Fibroblast of lung (primary cell): ENCODE results near the gene GSTM5. TPM values are rescaled to one million over a fixed set of nuclear protein-coding genes. Genes with fewer than 3 reads are reported as not detected.
"Not testable (repeated sequence)": the region's sequence is repeated elsewhere in the genome, so short reads cannot be mapped to it uniquely, and the experiment has no call there.

Source experiments
- DNase-seq, 2 donors: peaks; one replicate each; pipeline versions ENCODE4 v3.0.0 to v3.0.0-alpha.2; 2010; ENCODE audit warnings: low read depth in 2 of 2
- H2AFZ ChIP-seq: 2 replicates; pipeline ENCODE4 v1.5.1; 2012; ENCODE audit warnings: low read length, control low read depth, inconsistent platforms
- H3K27ac ChIP-seq: 2 replicates; pipeline ENCODE4 v1.5.1; 2011; ENCODE audit warnings: low read length, control low read depth; ENCODE audit not compliant: insufficient read depth
- H3K27me3 ChIP-seq: 2 replicates; pipeline ENCODE4 v1.5.1; 2011; ENCODE audit warnings: mild to moderate bottlenecking, low read length; ENCODE audit not compliant: control insufficient read depth, insufficient read depth
- H3K36me3 ChIP-seq: 2 replicates; pipeline ENCODE4 v1.5.1; 2011; ENCODE audit warnings: low read length; ENCODE audit not compliant: control insufficient read depth, insufficient read depth
- H3K4me1 ChIP-seq: 2 replicates; pipeline ENCODE4 v1.5.1; 2011; ENCODE audit warnings: low read length; ENCODE audit not compliant: control insufficient read depth, insufficient read depth; ENCODE audit errors: extremely low read depth
- H3K4me2 ChIP-seq: 2 replicates; pipeline ENCODE4 v1.5.1; 2011; ENCODE audit warnings: low read length, control low read depth; ENCODE audit not compliant: insufficient read depth; ENCODE audit errors: extremely low read depth
- H3K4me3 ChIP-seq, 4 experiments: fragments of 200-600 bp in 1 of 4; sonication (generic) in 1 of 4; replicated peaks in 1 of 4; 2 replicates each; pipeline ENCODE4 v1.5.1; 2011 to 2016; ENCODE audit warnings: low read length in 4 of 4, low read depth in 3 of 4, mild to moderate bottlenecking in 3 of 4, control low read depth in 2 of 4, inconsistent platforms in 1 of 4, mixed read lengths in 1 of 4; ENCODE audit not compliant: insufficient read depth in 1 of 4; ENCODE audit errors: control extremely low read depth in 1 of 4
- H3K79me2 ChIP-seq: 2 replicates; pipeline ENCODE4 v1.5.1; 2012; ENCODE audit warnings: mild to moderate bottlenecking, low read length, inconsistent platforms; ENCODE audit not compliant: control insufficient read depth, insufficient read depth
- H3K9ac ChIP-seq: 2 replicates; pipeline ENCODE4 v1.5.1; 2011; ENCODE audit warnings: mild to moderate bottlenecking, low read length, control low read depth; ENCODE audit not compliant: insufficient read depth
- H3K9me3 ChIP-seq: 2 replicates; pipeline ENCODE4 v1.5.1; 2012; ENCODE audit warnings: low read depth, low read length; ENCODE audit not compliant: control insufficient read depth, insufficient read depth
- H4K20me1 ChIP-seq: 2 replicates; pipeline ENCODE4 v1.5.1; 2011; ENCODE audit warnings: low read length; ENCODE audit not compliant: control insufficient read depth, insufficient read depth; ENCODE audit errors: extremely low read depth
- CTCF ChIP-seq, 2 donors: IDR thresholded peaks in 1 of 2; conservative IDR thresholded peaks in 1 of 2; 1 replicate in 1 of 2; 2 replicates in 1 of 2; pipeline ENCODE4 v1.5.1; 2011 to 2012; ENCODE audit warnings: low read length in 2 of 2, control low read depth in 1 of 2, inconsistent platforms in 1 of 2, low read depth in 1 of 2, mild to moderate bottlenecking in 1 of 2
- EZH2 ChIP-seq: IDR thresholded peaks from 2 replicates; pipeline ENCODE4 v1.5.1; 2012; ENCODE audit warnings: low read length, control low read depth, mild to moderate bottlenecking; ENCODE audit errors: missing control alignments
- polyA plus RNA-seq, 2 donors: library from polyadenylated mRNA; depleted of rRNA in 1 of 2; stranded (reverse) in 1 of 2; unstranded in 1 of 2; fragments of >200 nt; gene quantifications; 2 replicates each; pipeline ENCODE4 v1.2.1, GENCODE V29; 2011 to 2012; ENCODE audit warnings: missing spikeins in 1 of 2
- total RNA-seq: library from RNA; depleted of rRNA; stranded (reverse); fragments of >200 nt; gene quantifications from 2 replicates; pipeline ENCODE4 v1.2.1, GENCODE V29; 2014

The GSTM5 gene
- total and polyA plus RNA-seq, 2 donors (not counting 1 experiment from before 2014, with no cell fraction given): 6.1 to 21.6 TPM

- no peak for TF ChIP-seq CTCF (conservative IDR thresholded peaks at IDR 0.05 in 1 of 2, IDR thresholded peaks at IDR 0.05 in 1 of 2; ENCODE audit: low read depth in 1 of 2, low read length in 2 of 2)
- TF ChIP-seq EZH2: no peak
- Histone ChIP-seq H3K4me1 (no peaks in the 10 kb centered on the region), H3K27me3 (peaks cover 13% of the 10 kb centered on the region), H3K27ac (no peak overlapping the region), H2AFZ (no peak overlapping the region), H3K36me3 (no peaks in the 10 kb centered on the region), H3K4me3 (no peak overlapping the region), H3K79me2 (no peaks in the 10 kb centered on the region), H4K20me1 (no peaks in the 10 kb centered on the region), H3K9me3 (no peaks in the 10 kb centered on the region), H3K4me2 (no peak overlapping the region), H3K9ac (no peak overlapping the region)
- no peak for DNase-seq
Observed at GRCh38 chr1:109751531-109752260, 39.6 kb downstream of the GSTM5 start.

- no peak for DNase-seq
- H3K4me3 ChIP-seq: no peak overlapping the region
- no peaks in the 10 kb centered on the region for H3K79me2 ChIP-seq
- no peaks in the 10 kb centered on the region for H3K36me3 ChIP-seq
- TF ChIP-seq EZH2: no peak
- TF ChIP-seq CTCF (conservative IDR thresholded peaks at IDR 0.05 in 1 of 2, IDR thresholded peaks at IDR 0.05 in 1 of 2; ENCODE audit: low read depth in 1 of 2, low read length in 2 of 2): no peak
- no peak overlapping the region for H2AFZ ChIP-seq
- H3K27ac ChIP-seq: no peak overlapping the region
- H3K4me1 ChIP-seq: no peaks in the 10 kb centered on the region
- H4K20me1 ChIP-seq: no peaks in the 10 kb centered on the region
- H3K9ac ChIP-seq: no peak overlapping the region
- peaks cover 13% of the 10 kb centered on the region for H3K27me3 ChIP-seq
- no peaks in the 10 kb centered on the region for H3K9me3 ChIP-seq
- no peak overlapping the region for H3K4me2 ChIP-seq
Observed at GRCh38 chr1:109754738-109755137, 42.7 kb downstream of the GSTM5 start.

GRCh38 chr1:109756325-109756724 lies 44.3 kb downstream of the GSTM5 start:
- H3K4me3 ChIP-seq: not testable (repeated sequence)

More at GRCh38 chr1:109756325-109756724, 44.3 kb downstream of the GSTM5 start:
- H3K36me3 ChIP-seq, H3K27ac ChIP-seq, H3K4me2 ChIP-seq, H3K9ac ChIP-seq, H4K20me1 ChIP-seq, H3K27me3 ChIP-seq, H3K4me1 ChIP-seq, H3K9me3 ChIP-seq, H3K79me2 ChIP-seq, H2AFZ ChIP-seq, DNase-seq: not testable (repeated sequence)
